HS-27A (cell line): Measurements from ENCODE around the gene SLC12A6.
A peak's percentile ranks its signal among the peaks of the same experiment; 100 is the strongest.
"Not testable (repeated sequence)": the region's sequence is repeated elsewhere in the genome, so short reads cannot be mapped to it uniquely, and the experiment has no call there.

ENCODE experiments used
- DNase-seq: peaks from one replicate; pipeline ENCODE4 v3.0.0-alpha.2; 2012; ENCODE audit warnings: low read depth, missing footprints

Gene SLC12A6

DNA sequence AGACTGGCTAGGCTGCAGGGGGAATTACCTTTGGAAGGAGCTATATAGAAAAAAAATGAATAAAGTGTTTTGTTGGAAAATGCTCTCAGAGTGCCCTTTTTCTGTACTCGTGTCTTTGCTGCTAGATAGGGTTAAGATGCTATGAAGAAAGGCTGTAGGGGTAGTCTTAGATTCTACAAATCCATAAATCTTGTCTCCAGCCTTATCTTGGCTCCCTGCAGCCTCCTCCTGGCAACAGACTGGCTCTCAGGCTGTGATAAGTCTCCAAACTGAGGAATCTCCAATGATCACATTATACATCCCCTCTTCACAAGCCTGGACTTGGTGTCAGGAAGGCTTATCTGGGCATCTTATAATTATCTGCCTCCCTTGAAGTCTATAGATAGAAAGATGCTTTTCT is 20.1 kb upstream of the SLC12A6 start:
- no peak for DNase-seq

GRCh38 chr15:34355241-34355640 is 17.7 kb upstream of the SLC12A6 start:
- DNase-seq, result no peak

GRCh38 chr15:34354286-34354685 is 16.7 kb upstream of the SLC12A6 start:
- DNase-seq, result no peak

DNA sequence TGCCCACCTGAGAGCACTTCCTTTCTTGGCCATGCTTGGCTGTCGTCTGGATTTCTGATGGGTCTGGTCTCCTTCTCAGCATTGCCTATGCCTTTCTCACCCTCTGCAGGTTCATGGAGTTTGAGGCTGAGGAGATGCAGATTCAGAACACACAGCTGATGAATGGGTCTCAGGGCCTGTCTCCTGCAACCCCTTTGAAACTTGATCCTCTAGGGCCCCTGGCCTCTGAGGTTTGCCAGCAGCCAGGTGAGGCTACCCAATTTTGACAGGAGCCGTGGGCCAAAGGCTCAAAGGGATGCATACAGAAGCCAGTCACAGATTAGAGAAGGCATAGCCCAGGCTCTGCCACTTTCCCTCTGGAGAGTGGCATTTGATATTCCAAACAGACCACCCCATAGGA is 16.0 kb upstream of the SLC12A6 start:
- no peak for DNase-seq

- DNase-seq, result not testable (repeated sequence)
Observed at GRCh38 chr15:34352996-34353395, 15.4 kb upstream of the SLC12A6 start.

DNA sequence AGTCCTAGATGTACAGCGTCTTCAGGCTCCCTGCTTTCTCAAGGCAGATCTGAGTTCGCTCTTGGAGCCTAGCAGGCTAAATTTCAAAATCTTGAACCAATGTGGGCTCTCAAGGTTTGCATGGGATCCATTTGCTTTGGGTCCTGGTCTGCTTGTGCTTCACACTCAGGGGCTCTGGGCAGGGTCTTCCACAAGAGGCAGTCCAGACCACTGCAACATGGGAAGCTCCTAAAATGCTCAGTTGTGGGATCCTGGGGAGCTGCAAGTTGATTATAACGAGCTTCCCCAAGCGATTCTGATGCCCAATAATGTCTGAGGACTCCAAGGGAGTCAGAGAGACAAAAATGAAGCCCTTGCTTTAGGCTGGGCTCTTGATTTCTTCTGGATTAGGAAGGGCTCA is 12.2 kb upstream of the SLC12A6 start:
- DNase-seq, result no peak

DNA sequence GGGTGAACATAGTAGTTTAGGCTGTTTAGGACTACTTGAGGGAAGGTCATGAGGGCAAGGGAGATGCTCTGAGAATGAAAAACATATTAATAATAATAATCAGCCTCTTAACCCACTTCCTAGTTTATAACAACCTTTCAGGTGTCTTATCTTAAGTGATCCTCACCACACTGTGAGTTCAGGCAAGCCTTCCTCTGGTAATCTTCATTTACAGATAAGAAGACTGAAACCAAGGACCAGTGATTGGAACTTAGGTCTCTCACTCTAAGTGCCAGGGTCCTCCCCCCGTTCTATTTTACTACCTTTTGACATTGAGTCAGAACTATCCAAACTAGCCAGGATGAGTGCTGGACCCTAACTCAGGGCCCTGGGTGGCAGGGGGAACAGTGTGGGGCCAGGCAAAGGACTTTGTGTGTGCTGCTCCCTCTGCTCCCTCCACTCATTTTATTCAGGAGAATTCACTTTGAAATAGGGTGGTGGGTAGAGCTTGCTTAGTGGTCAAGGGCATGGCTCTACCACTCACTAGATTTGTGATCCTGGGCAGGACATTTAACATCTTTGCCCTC is 11.2 kb upstream of the SLC12A6 start:
- DNase-seq, result no peak

DNA sequence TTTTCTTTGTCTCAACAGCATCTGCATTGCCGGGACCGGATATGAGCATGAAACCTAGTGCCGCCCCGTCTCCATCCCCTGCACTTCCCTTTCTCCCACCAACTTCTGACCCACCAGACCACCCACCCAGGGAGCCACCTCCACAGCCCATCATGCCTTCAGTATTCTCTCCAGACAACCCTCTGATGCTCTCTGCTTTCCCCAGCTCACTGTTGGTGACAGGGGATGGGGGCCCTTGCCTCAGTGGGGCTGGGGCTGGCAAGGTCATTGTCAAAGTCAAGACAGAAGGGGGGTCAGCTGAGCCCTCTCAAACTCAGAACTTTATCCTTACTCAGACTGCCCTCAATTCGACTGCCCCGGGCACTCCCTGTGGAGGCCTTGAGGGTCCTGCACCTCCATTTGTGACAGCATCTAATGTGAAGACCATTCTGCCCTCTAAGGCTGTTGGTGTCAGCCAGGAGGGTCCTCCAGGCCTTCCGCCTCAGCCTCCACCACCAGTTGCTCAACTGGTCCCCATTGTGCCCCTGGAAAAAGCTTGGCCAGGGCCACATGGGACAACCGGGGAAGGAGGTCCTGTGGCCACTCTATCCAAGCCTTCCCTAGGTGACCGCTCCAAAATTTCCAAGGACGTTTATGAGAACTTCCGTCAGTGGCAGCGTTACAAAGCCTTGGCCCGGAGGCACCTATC is 10.5 kb upstream of the SLC12A6 start:
- no peak for DNase-seq

- peak; percentile 85 for DNase-seq
Observed at GRCh38 chr15:34342737-34343575, 5.4 kb upstream of the SLC12A6 start, which contains the start of the genes NOP10 and NUTM1. Gene NOP10, minus strand, starts transcription at chr15:34343136. Its CDS starts 63 bp downstream, at chr15:34343073. Gene NUTM1, plus strand, starts transcription at chr15:34343315. Its CDS starts 382 bp downstream, at chr15:34343697.

GRCh38 chr15:34342213-34342736 is 4.7 kb upstream of the SLC12A6 start:
- DNase-seq, result not testable (repeated sequence)

- DNase-seq, result no peak
Observed at GRCh38 chr15:34341381-34342212, 4.0 kb upstream of the SLC12A6 start.

- DNase-seq, result no peak
Observed at GRCh38 chr15:34339946-34340345, 2.4 kb upstream of the SLC12A6 start.

GRCh38 chr15:34338347-34338746 is 766 bp upstream of the SLC12A6 start:
- DNase-seq, result no peak

- no peak for DNase-seq
Observed at GRCh38 chr15:34336991-34337556, 507 bp downstream of the SLC12A6 start.

- DNase-seq, result no peak
Observed at GRCh38 chr15:34336231-34336990, 1.2 kb downstream of the SLC12A6 start.

GRCh38 chr15:34335176-34336032 is 2.2 kb downstream of the SLC12A6 start:
- no peak for DNase-seq

- no peak for DNase-seq
Observed at GRCh38 chr15:34334672-34335071, 2.9 kb downstream of the SLC12A6 start.

DNA sequence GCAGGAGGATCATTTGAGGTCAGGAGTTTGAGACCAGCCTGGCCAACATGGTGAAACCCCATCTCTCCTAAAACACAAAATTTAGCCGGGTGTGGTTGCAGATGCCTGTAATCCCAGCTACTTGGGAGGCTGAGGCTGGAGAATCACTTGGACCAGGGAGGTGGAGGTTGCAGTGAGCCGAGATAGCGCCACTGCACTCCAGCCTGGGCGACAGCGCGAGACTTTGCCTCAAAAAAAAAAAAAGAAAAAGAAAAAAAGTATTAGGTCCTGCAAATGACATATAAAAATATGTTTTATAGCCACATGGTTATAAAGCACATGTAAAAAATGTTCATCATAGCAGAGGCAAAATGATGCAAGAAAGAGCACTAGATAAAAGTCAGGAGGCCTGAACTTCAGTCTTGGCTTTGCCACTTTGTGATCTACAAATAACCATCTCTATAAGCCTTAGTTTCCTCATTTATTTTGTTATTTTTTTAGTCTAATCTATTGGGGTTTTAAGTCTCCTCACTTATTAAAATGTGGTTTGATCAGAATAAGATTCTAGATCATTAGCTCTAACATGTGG is 4.9 kb downstream of the SLC12A6 start:
- DNase-seq, result no peak

DNA sequence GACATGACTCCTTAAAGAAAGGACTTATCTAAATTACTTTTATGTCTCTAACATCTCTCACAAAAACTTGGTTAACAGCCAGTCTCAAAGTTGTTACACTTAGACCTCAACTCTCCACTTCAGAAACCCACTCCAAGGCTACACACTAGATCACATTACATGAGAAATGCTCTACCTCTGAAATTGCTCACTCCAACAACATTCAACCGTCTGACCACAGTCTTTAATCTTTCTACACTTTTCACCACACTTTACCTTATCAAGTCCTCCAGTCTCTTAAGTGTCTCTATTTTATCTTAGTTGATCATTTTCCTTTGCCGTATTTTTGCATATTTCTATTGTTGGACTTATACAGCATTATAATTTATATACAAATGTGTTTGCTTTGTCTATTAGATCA is 5.8 kb downstream of the SLC12A6 start:
- no peak for DNase-seq
